Activated CD8-positive, alpha-beta memory T cell treated with anti-CD3 and anti-CD28 coated beads for 36 hours (primary cell): ENCODE results near the gene FUCA1. TPM values are rescaled to one million over a fixed set of nuclear protein-coding genes. Genes with fewer than 3 reads are reported as not detected.
"Not testable (repeated sequence)": the region's sequence is repeated elsewhere in the genome, so short reads cannot be mapped to it uniquely, and the experiment has no call there.

Experiments used
- CTCF ChIA-PET: fragments of 350-600 bp; sonication (Branson Sonifier 250); formaldehyde crosslinking; loops from one replicate; lab custom pipeline; 2021; ENCODE audit warnings: antibody characterized with exemption; lab: Charles Lee
- POLR2A ChIA-PET: fragments of 350-600 bp; sonication (Branson Sonifier 250); formaldehyde crosslinking; loops from one replicate; lab custom pipeline; 2021; ENCODE audit warnings: antibody characterized with exemption; lab: Charles Lee
- total RNA-seq, 2 experiments: library from RNA; stranded (reverse); gene quantifications; one replicate each; pipeline ENCODE4 v1.2.3, GENCODE V29; 2021

The FUCA1 gene
- total RNA-seq = 1 to 10 TPM; 5.0 to 6.0 TPM

DNA sequence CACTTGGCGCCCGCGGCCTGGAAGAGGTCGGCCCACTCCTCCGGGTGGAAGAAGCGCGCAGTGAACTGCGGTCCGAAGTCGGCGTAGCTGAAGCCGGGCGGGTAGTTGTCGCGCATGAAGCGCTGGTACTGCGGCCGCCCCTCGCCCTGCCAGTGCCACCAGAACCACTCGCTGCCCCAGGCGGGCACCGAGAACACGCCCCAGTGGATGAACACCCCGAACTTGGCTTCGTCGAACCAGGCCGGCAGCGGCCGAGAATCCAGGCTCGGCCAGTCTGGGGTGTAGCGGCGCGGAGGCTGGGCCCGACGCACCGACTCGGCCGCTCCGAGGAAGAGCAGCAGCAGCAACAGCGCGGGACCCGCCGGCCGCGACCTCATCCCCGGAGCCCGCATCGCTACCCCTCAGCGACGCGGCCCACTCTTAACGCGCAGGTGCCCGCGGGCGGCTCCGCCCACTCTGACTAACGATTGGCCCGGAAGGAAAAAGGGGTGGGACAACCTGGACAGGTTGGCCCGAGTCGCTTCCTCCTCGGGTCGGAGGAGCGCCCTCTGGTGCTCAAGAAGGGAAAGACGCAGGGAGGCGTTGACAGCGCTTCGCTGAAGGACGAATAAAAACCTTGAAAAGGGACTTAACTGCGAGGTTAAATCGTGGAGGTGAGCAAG lies at the start of gene FUCA1:
TSS of gene FUCA1 (minus strand) at position 396 of the 662 bp plus-strand sequence. CDS start at position 392, 4 bp downstream.
- POLR2A ChIA-PET = no interaction called here
- CTCF ChIA-PET = interaction anchor here (0.7 to 1.4 kb wide), 7 partner anchors 24 to 96 kb away, joined by 3 to 5 read pairs (median 3); partner anchors contain the start of gene HMGCL

DNA sequence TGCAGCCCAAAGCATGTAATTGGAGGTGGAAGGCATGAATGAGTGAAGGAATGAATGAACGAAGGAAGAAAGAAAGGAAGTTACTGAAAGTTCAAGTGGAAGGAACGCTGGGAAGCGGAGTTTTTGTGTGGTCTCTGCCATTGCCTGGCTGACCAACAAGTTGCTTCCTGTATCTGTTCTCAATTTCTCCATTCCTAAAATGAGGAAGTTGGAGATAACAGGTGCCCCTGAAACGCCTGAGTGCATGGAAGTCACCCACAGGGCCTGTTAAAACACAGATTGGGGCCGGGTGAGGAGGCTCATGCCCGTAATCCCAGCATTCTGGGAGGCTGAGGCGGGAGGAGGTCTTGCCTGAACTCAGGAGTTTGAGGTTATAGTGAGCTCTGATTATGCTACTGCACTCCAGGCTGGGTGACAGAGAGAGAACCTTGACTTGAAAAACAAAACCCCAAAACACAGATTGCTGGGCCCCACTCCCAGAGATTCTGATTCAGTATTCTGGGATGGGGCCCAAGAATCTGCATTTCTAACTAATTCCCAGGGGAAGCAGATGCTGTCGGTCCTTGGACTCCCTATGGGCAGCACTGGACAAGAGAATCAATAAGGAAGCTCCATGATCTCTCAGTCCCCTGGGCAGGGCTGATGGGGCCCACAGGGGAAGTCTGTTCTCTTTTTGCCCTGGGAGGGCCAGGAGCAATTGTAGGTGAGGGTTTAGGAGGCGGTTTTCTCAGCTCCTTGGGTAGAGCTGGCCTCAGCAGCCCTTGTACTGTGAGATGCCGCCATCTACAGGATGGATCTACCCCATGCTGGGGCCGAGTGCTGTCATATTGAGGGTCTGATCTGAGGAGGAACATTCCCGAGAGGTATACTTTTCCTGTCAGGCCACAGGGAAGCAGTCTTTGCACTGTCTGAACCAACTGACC lies 48.4 kb upstream of the FUCA1 start:
- ChIA-PET CTCF (interaction anchor here (0.7 to 1.9 kb wide), 13 partner anchors 10 to 145 kb away, joined by 3 to 14 read pairs (median 4); partner anchors contain the start of gene PITHD1), POLR2A (interaction anchor here (0.7 kb wide), 1 partner anchor 43 kb away, joined by 3 read pairs; the partner anchor contains the start of gene PNRC2)

DNA sequence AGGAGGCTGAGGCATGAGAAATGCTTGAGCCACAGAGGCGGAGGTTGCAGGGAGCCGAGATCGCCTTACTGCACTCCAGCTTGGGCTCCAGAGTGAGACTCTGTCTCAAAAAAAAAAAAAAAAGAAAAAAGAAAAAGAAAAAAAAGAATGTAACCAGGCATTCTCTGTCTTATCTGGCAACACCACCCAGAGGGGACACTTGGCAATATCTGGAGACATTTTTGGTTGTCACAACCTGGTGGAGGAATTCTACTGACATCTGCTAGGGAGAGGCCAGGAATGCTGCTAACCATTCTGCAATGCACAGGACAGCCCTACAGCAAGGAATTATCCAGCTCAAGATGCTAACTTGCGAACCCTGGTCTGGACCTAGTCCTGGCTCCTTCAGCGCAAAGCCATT lies 47.4 kb upstream of the FUCA1 start:
- ChIA-PET CTCF (interaction anchor here (1.0 to 1.6 kb wide), 3 partner anchors 46 to 144 kb away, joined by 3 to 7 read pairs (median 5); no protein-coding TSS in a partner anchor), POLR2A (no interaction called here)

DNA sequence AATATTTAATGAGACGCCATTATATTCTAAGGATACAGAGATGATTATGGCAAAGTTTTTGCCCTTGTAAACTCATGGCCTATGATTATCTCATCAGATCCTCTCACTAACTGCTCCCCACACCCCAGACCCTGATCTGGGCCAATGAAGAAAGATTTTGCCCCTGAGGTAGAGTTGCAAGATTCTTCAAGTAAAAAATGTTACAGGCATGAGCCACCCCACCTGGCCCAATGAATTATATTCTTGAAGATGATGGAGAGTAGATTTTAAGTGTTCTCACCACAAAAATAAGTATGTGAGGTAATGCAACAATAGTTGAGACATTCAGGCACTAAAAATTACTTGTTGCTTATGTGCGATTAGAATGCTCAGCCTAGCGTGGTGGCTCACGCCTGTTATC lies 46.8 kb upstream of the FUCA1 start:
- ChIA-PET CTCF (interaction anchor here (1.0 kb wide), 1 partner anchor 104 kb away, joined by 3 read pairs; no protein-coding TSS in a partner anchor), POLR2A (no interaction called here)

DNA sequence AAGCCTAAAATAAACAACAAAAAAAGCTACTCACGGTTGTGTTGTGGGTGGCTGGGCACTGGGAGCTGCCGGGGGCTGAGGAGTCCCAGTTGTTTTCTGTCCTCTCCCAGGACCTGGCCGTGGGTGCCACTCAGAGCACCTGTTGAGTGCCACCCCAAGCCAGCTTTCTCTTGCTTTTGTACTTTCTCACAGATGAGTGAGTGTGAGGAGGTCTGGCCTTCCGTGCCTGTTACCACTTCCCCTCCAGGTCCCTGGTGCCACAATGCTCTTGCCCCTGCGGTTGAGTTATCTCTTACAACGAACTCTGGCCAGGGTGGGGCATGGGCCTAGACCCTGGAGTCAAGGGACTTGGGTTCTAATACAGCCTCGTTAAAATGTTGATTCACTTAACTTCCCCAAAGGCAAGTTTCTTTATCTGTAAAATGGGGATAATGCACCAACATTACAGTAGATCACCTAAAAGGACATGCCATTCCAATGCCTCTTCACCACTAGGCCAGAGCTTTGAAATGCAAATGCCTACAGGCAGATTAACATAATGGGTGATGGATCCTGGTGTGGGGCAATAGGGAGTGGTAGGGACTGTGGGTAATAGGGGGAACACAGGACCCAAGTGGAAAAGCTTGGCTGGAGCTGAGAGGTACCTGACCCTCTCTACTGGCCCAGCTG lies 45.3 kb upstream of the FUCA1 start, which contains the start of gene CNR2:
TSS of gene CNR2 (minus strand) at position 151 of the 669 bp plus-strand sequence. CDS start 37,745 bp downstream, outside the sequence.
- ChIA-PET CTCF (interaction anchor here (1.6 kb wide), 1 partner anchor 103 kb away, joined by 7 read pairs; no protein-coding TSS in a partner anchor), POLR2A (no interaction called here)

DNA sequence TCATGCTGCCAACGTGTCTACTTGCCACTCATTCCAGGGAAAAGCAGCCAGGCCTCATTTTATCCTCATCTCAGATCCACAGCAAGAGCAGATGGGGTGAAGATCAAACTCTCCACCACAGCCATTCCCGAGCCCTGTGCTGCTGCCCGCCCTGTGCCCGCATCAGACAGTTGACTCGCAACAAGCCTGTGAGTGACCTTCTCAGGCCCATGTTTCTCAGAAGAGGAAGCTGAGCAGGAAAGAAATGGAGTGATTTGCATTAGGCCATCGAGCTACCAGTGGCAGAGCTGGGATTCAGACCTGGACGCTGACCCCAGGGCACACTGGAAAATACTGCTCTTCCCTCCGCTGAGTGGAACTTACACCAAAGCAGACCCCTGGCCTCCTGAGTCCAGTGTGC lies 43.8 kb upstream of the FUCA1 start:
- POLR2A ChIA-PET = no interaction called here
- CTCF ChIA-PET = no interaction called here

DNA sequence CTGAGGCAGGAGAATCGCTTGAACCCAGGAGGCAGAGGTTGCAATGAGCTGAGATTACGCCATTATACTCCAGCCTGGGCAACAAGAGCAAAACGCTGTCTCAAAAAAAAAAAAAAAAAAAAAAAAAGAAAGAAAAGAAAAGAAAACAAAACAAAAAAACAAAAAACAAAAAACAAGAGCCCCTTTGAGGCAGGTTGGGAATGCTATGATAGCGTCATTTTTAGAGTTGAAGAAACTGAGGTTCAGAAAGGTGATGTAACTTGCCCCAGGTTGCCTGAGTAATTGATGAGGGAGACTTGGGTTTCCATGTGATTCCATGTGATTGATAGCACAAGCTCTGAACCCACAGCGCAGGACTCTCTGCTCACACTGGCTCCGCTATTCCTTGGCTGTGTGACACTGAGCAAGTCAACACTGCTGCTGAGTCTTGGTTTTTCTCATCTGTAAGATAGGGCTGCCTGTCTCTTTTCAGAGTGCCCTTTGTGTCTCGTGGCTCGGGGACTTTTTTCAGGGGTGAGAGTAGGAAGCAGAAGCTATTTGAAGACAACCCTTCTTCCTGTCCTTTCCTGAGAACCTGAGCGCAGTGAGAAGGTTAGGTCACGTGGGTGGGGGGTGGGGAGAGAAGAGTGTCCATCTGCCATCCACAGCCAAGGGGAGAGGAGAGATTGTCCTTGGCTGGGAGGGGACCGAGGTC lies 42.6 kb upstream of the FUCA1 start:
- CTCF ChIA-PET = interaction anchor here (0.7 to 1.4 kb wide), 2 partner anchors 101 to 578 kb away, joined by 3 to 4 read pairs; no protein-coding TSS in a partner anchor
- POLR2A ChIA-PET = no interaction called here

DNA sequence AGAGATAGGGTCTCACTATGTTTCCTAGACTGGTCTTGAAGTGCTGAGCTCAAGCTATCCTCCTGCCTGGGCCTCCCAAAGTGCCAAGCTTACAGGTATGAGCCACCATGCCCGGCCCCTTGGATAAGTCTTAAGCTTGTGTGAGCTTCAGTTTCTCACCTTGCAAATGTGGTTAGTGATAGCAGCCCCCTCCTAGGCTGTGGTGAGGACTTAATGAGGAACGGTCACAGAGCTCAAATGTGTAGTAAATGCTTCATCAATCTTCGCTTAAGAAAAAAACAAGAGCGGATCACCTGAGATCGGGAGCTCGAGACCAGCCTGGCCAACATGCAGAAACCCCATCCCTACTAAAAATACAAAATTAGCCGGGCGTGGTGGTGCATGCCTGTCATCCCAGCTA lies 42.1 kb upstream of the FUCA1 start:
- ChIA-PET CTCF (interaction anchor here (1.4 kb wide), 1 partner anchor 101 kb away, joined by 3 read pairs; no protein-coding TSS in a partner anchor), POLR2A (no interaction called here)

DNA sequence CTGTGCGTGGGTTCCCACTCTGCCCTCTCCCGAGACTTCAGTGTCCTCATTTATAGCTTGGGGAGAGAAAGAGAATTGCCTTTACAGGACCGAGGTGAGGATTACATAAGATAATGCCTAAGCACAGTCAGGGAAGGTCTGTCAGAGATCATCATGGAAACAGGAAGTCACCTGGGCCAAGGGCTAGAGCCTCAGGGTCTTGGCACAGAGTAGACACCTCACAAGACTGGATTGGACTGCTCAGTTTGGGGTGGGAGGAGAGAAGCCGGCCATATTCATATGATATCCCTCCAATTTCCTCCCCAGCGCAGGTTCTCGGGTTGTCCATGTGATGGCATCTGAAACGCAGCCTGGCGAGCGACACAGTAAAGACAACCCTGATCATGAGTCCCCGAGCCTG lies 41.3 kb upstream of the FUCA1 start:
- POLR2A ChIA-PET = no interaction called here
- CTCF ChIA-PET = interaction anchor here (1.4 kb wide), 1 partner anchor 100 kb away, joined by 3 read pairs; no protein-coding TSS in a partner anchor

DNA sequence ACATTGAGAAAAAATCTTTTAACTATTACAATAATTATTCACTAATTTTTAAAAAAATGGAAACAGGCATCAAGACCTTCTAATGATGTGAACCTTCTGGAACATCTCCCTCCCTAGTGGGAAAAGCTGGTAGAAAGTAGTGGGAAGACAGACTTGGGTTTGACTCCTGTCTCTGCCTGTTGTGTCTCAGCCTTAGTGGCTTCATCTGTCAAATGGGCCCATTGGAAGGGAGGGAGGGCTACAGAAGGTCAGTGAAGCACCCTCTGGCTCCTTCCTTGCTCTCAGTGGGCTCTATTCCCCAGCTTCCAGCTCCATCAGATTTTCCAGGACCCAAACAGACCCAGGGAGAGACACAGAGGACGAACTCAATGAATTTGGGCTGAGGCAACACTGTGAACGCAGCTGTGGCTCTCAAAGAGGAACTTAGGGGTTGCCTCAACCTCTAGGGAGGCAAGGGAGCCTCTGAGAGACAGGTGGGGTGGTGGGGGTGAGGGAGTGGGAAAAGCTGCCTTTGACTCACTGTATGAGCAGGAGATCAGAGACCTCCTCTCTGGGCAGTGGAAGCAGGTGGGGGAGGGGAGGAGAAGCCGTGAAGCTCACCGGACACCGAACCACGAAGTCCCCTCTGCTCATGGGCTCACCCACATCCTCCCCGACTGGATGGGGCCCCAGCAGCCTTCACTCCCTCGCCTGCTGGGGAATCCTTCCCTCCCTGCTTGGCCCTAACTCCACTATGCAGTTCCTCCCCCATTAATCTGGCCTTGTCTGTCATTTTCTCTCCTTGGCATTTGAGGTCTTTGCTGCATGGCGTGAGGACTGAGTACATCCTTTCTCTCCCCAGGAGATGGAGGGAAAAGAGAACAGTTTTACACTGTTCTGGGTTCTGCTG lies 40.6 kb upstream of the FUCA1 start:
- POLR2A ChIA-PET = no interaction called here
- CTCF ChIA-PET = no interaction called here

DNA sequence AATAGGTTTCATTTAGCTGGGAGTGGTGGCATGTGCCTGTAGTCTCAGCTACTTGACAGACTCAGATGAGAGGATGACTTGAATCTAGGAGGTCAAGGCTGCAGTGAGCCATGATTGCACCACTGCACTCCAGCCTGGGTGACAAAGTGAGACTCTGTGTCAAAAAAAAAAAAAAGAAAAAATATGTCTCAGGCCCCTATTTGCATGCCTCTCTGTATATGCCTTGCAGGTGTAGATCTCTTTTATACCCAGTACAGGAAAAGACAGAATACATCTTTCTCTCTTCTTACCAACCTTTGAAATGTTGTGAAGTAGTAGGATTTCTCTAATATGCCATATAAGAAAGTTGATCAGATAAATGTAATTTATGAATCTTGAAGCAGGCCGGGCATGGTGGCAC lies 38.6 kb upstream of the FUCA1 start:
- ChIA-PET CTCF (interaction anchor here (1.0 to 1.5 kb wide), 3 partner anchors 10 to 97 kb away, joined by 3 to 5 read pairs (median 3); no protein-coding TSS in a partner anchor), POLR2A (no interaction called here)

DNA sequence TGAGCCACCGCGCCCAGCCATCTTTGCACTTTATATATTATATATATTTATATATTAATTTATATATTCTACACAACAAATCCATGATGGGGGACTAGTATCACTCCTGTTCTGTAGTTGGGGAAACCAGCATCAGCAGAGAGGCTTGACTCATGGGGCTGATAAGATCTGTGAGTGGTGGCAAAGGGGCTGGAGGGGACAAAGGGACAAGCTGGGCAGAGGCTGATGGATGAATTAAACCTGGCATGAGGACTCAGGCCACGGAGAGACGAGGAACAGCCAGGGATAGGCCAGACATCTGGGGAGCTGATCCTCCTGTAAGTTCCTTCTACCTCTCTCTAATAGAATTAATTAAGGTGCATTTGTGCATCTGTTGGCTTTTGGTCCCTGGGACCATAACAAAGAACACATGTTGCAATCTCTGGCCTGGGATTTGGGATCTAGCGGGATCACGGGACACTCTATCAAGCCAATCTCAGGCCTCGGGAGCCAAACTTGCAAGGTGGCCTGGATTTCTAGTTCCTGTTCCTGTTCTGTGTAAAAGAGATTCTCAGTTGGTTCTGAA lies 37.5 kb upstream of the FUCA1 start:
- ChIA-PET POLR2A (no interaction called here), CTCF (interaction anchor here (1.5 kb wide), 1 partner anchor 11 kb away, joined by 5 read pairs; no protein-coding TSS in a partner anchor)

DNA sequence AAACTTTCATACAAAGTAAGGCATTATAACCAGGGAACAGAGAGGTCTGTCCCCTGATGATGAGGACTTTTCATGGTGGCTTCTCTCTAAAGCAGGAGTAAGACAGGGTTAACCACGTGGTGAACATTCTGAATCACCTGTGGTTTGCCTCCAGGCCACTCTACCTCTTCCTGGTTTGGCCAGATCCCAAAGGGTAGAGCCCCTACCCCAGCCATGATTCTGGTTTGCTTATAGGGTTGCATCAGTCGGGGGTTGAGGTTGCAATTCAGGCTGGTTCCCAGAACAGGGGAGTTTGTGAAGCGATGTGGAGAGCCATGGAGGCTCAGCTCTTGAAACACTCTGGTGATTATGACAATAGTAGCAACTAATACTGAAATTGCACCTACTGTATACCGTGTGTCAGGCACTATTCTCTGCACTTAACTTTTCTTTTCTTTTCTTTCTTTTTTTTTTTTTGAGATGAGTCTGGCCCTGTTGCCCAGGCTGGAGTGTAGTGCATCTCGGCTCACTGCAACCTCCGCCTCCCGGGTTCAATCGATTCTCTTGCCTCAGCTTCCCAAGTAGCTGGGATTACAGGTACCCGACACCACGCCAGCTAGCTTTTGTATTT lies 36.8 kb upstream of the FUCA1 start:
- POLR2A ChIA-PET = no interaction called here
- CTCF ChIA-PET = no interaction called here

DNA sequence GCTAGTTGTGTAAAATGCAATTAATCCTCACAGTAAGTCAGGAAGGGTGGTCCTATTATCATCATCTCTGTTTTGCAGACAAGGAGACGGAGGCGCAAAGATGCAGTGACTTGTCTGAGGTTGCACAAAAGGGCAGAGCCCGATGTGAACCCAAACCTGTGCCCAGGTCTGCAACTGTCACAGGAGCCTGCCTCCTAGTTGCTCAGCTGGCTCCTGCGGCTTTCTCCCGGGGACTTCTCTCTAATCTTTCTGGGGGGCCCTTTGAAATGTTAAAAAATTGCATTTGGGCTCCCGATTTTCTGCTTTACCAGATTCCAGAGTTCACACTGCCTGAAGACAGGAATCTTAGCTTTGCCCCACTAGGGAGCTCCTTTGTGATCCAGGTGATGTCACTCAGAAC lies 35.7 kb upstream of the FUCA1 start:
- ChIA-PET POLR2A (no interaction called here), CTCF (interaction anchor here (0.7 to 0.8 kb wide), 3 partner anchors 60 to 767 kb away, joined by 3 to 4 read pairs (median 3); no protein-coding TSS in a partner anchor)

DNA sequence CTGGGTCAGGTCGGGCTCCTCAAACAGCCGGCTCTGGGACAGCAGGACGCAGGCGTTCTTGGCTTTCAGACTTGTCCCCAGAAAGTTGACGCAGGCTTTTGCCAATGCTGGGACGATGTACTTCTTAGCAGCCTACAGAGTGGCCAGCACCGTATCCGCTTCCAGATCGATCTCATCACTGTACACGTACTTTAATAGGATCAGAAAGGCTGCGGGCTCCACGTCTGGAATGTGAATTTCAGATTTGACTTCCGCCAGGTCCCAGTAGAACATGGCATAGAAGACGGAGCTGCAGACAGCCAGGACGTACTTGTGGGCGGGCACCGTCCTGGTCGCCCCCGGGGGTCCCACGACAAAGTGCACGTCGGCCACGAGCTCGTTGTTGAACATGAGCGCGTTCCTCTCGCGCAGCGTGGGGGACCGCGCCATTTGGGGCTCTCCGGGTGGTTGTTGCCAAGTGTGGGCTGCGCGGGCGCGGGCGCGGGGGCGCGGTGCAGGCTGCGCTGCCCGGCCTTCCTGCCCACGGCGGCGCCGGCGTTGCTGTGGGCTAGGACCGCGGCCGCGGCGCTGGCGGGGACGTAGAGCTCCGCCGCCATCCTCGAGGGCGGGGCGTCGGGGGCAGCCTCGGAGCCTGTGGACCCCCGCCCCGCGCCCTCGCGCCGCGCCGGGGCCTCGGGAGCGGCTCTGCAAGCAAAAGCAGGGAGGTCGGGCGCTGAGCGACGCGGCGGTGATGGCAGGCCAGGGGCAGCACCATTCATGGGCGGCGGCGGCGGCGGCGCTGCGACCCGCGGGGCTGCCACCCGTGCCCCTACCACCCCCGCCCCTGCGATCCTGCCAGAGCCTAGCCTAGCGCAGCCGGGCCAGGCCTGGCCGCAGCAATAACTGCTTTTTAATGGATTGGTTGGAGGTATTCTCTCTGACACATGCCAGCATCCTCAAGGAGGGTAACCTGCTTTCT lies 34.5 kb upstream of the FUCA1 start:
- ChIA-PET POLR2A (no interaction called here), CTCF (no interaction called here)

DNA sequence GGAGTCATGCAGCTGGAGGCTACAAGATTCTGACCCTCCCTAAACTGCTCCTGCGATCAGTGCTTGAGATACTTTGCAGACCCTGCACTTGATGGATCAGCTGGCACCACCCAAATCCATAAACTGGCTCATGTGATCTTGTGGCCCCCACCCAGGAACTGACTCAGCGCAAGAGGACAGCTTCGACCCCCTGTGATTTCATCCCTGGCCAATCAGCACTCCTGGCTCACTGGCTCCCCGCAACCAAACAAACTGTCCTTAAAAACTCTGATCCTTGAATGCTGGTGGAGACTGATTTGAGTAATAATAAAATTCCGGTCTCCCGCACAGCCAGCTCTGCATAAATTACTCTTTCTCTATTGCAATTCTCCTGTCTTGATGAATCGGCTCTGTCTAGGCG lies 31.9 kb upstream of the FUCA1 start:
- POLR2A ChIA-PET, CTCF ChIA-PET: not testable (repeated sequence)
